ENCODE results near the gene ABCD2.

DNA sequence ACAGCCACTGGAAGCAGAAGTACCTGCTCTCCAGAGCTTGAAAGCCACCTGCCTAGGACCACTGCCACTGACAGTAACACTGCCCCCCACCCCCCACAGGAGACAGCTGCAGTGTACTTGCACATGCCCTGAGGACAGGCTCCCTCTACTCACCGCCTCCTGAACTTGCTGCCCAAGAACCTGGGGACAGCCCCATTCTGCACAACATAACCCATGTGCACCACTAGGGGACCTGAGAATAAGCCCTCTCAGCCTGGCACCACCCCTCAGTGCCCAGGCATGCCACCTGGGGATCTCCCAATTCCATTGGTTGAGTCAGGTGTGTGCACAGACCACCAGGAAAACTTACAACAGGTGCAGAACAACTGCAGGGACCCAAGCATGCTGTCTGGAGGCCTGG, 109.6 kb downstream of the ABCD2 start:
- TF ChIP-seq, protein P1, sequence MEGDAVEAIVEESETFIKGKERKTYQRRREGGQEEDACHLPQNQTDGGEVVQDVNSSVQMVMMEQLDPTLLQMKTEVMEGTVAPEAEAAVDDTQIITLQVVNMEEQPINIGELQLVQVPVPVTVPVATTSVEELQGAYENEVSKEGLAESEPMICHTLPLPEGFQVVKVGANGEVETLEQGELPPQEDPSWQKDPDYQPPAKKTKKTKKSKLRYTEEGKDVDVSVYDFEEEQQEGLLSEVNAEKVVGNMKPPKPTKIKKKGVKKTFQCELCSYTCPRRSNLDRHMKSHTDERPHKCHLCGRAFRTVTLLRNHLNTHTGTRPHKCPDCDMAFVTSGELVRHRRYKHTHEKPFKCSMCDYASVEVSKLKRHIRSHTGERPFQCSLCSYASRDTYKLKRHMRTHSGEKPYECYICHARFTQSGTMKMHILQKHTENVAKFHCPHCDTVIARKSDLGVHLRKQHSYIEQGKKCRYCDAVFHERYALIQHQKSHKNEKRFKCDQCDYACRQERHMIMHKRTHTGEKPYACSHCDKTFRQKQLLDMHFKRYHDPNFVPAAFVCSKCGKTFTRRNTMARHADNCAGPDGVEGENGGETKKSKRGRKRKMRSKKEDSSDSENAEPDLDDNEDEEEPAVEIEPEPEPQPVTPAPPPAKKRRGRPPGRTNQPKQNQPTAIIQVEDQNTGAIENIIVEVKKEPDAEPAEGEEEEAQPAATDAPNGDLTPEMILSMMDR (IDR thresholded peaks at IDR 0.05): no peak
- TF ChIP-seq POLR2A (IDR thresholded peaks at IDR 0.05): no peak
